HepG2 (cell line): ENCODE measurements around the gene LIMS2. TPM values are rescaled to one million over a fixed set of nuclear protein-coding genes. Genes with fewer than 3 reads are reported as not detected.

ENCODE experiments used
- ATAC-seq: fragments of 200-7000 bp; cut with Tn5 transposase; 3 replicates; pipeline ENCODE4 v1.9.1; 2020; ENCODE audit warnings: mild to moderate bottlenecking, moderate library complexity
- BruUV-seq: library from RNA; stranded (reverse); fragments of 400-500 nt; replicated peaks from 2 replicates; lab custom pipeline; 2021; lab: Mats Ljungman, UMichigan
- CTCF ChIA-PET: fragments of 300-600 bp; formaldehyde crosslinking; extraction: SDS; loops from one replicate; lab custom pipeline; 2021; ENCODE audit warnings: low total read pairs, inconsistent platforms, low intra/inter-chr PET ratio; lab: Yijun Ruan, JAX
- POLR2A ChIA-PET: fragments of 350-600 bp; sonication (Branson Sonifier 250); formaldehyde crosslinking; loops from one replicate; lab custom pipeline; 2020; ENCODE audit warnings: antibody characterized with exemption, inconsistent platforms; lab: Yijun Ruan, JAX
- DNase-seq: peaks from one replicate; pipeline ENCODE4 v3.0.0-alpha.2; 2015; ENCODE audit warnings: low spot score
- FAIRE-seq: peaks from 3 replicates; lab custom pipeline; 2011; peaks lifted over from hg19 to GRCh38; lab: Jason Lieb, UNC
- H2AFZ ChIP-seq: one replicate; pipeline ENCODE4 v1.6.1; 2011; ENCODE audit warnings: low read length, inconsistent platforms
- H3K27ac ChIP-seq: fragments of 300-600 bp; 3 replicates; pipeline ENCODE4 v1.8.0; 2011; ENCODE audit warnings: mixed run types, mild to moderate bottlenecking, mixed read lengths, low read length, inconsistent platforms; ENCODE audit not compliant: insufficient read depth; ENCODE audit errors: extremely low read length
- H3K27me3 ChIP-seq, 2 experiments: fragments of 200-600 bp in 1 of 2; 2 replicates in 1 of 2; 3 replicates in 1 of 2; pipeline versions ENCODE4 v1.6.0 to v1.8.0; 2011; ENCODE audit warnings: low read length in 2 of 2, mild to moderate bottlenecking in 2 of 2, moderate library complexity in 2 of 2, inconsistent platforms in 1 of 2; ENCODE audit not compliant: insufficient read depth in 2 of 2, control insufficient read depth in 1 of 2
- H3K36me3 ChIP-seq, 2 experiments: fragments of 200-600 bp in 1 of 2; replicated peaks in 1 of 2; 2 replicates in 1 of 2; 3 replicates in 1 of 2; pipeline versions ENCODE4 v1.5.1 to v1.8.0; 2011; ENCODE audit warnings: low read length in 2 of 2, inconsistent platforms in 1 of 2; ENCODE audit not compliant: insufficient read depth in 2 of 2, control insufficient read depth in 1 of 2
- H3K4me1 ChIP-seq: 2 replicates; pipeline ENCODE4 v1.5.1; 2012; ENCODE audit warnings: low read length, inconsistent platforms; ENCODE audit not compliant: insufficient read depth
- H3K4me2 ChIP-seq: 2 replicates; pipeline ENCODE4 v1.6.0; 2011; ENCODE audit warnings: low read depth, low read length, inconsistent platforms
- H3K4me3 ChIP-seq, 3 experiments: fragments of 200-600 bp in 1 of 3; sonication (generic), shearing (Covaris generic) in 1 of 3; replicated peaks in 1 of 3; 2 replicates each; pipeline ENCODE4 v1.5.1; 2011 to 2016; ENCODE audit warnings: low read length in 3 of 3, inconsistent platforms in 2 of 3, low read depth in 2 of 3, mild to moderate bottlenecking in 2 of 3, control low read depth in 1 of 3, mixed read lengths in 1 of 3; ENCODE audit not compliant: insufficient read depth in 1 of 3
- H3K79me2 ChIP-seq: one replicate; pipeline ENCODE4 v1.6.1; 2011; ENCODE audit warnings: low read length, inconsistent platforms; ENCODE audit not compliant: insufficient read depth
- H3K9ac ChIP-seq: 2 replicates; pipeline ENCODE4 v1.6.0; 2011; ENCODE audit warnings: mild to moderate bottlenecking, low read depth, low read length, inconsistent platforms; ENCODE audit not compliant: insufficient read depth
- H3K9me3 ChIP-seq: 2 replicates; pipeline ENCODE4 v1.5.1; 2012; ENCODE audit warnings: mild to moderate bottlenecking, low read length
- H4K20me1 ChIP-seq: 2 replicates; pipeline ENCODE4 v1.6.0; 2011; ENCODE audit warnings: inconsistent platforms, mild to moderate bottlenecking, low read length, moderate library complexity; ENCODE audit not compliant: insufficient read depth
- AFF4 ChIP-seq: sonication (generic); formaldehyde crosslinking; IDR thresholded peaks from 2 replicates; pipeline ENCODE4 v1.4.0; 2020; ENCODE audit warnings: missing genetic modification reagents
- CBFB ChIP-seq: sonication (generic); formaldehyde crosslinking; IDR thresholded peaks from 2 replicates; pipeline ENCODE4 v1.4.0; 2020; ENCODE audit warnings: missing genetic modification reagents
- MTERF4 ChIP-seq: sonication (generic); formaldehyde crosslinking; IDR thresholded peaks from 2 replicates; pipeline ENCODE4 v1.8.0; 2023; ENCODE audit warnings: mild to moderate bottlenecking, missing genetic modification reagents
- MYPOP ChIP-seq: sonication (generic); formaldehyde crosslinking; IDR thresholded peaks from 2 replicates; pipeline ENCODE4 v1.8.1; 2023; ENCODE audit warnings: mild to moderate bottlenecking, moderate library complexity, missing genetic modification reagents
- NR2F1 ChIP-seq, 2 experiments: fragments of 450-650 bp in 1 of 2; formaldehyde crosslinking in 1 of 2; IDR thresholded peaks; 2 replicates each; pipeline versions ENCODE4 v1.5.0 to v1.6.1; 2016 to 2020; ENCODE audit warnings: mild to moderate bottlenecking in 1 of 2, missing compliant biosample characterization in 1 of 2, missing genetic modification reagents in 1 of 2, moderate library complexity in 1 of 2
- PCBP2 ChIP-seq: fragments of 200-400 bp; formaldehyde crosslinking; optimal IDR thresholded peaks from 2 replicates; pipeline ENCODE3; 2018; ENCODE audit warnings: low read length, low read depth; ENCODE audit not compliant: poor library complexity, severe bottlenecking
- POGZ ChIP-seq: sonication (generic); formaldehyde crosslinking; IDR thresholded peaks from 2 replicates; pipeline ENCODE4 v1.4.0; 2020; ENCODE audit warnings: mild to moderate bottlenecking, missing genetic modification reagents
- RFX3 ChIP-seq: IDR thresholded peaks from 2 replicates; pipeline ENCODE4 v1.6.1; 2016; ENCODE audit warnings: missing biosample characterization, missing genetic modification reagents
- RXRA ChIP-seq: sonication (generic); formaldehyde crosslinking; IDR thresholded peaks from 2 replicates; pipeline ENCODE4 v1.5.1; 2020; ENCODE audit warnings: missing genetic modification reagents
- TSC22D2 ChIP-seq: sonication (generic); formaldehyde crosslinking; IDR thresholded peaks from 2 replicates; pipeline ENCODE4 v1.5.1; 2020; ENCODE audit warnings: missing genetic modification reagents, mild to moderate bottlenecking, borderline replicate concordance
- ZNF430 ChIP-seq: sonication (generic); formaldehyde crosslinking; IDR thresholded peaks from 2 replicates; pipeline ENCODE4 v1.9.0; 2021; ENCODE audit warnings: mild to moderate bottlenecking, missing genetic modification reagents
- ZNF724P ChIP-seq: sonication (generic); formaldehyde crosslinking; IDR thresholded peaks from 2 replicates; pipeline ENCODE4 v1.8.0; 2022; ENCODE audit warnings: missing genetic modification reagents, borderline replicate concordance
- ZNF772 ChIP-seq: sonication (generic); formaldehyde crosslinking; IDR thresholded peaks from 2 replicates; pipeline ENCODE4 v1.5.0; 2020; ENCODE audit warnings: mild to moderate bottlenecking, missing genetic modification reagents
- ZNF850 ChIP-seq: sonication (generic); formaldehyde crosslinking; conservative IDR thresholded peaks from 2 replicates; pipeline ENCODE4 v1.9.0; 2021; ENCODE audit warnings: mild to moderate bottlenecking, missing genetic modification reagents
- WGBS: methylation state at CpG from one replicate; pipeline ENCODE4 v1.1.6; 2017; ENCODE audit warnings: low lambda C conversion rate; 5-methylcytosine and 5-hydroxymethylcytosine counted together
- in situ Hi-C: cut with HindIII; loops from 2 replicates; pipeline ENCODE4 v1.10.0; 2017; ENCODE audit warnings: low pct_unique_long_range_greater_than_20kb; ENCODE audit not compliant: extremely low pct_ligation_motif_present
- intact Hi-C: fragments of 100-400 bp; cut with micrococcal nuclease; formaldehyde crosslinking; loops from one replicate; pipeline ENCODE4 v1.10.0; 2022; ENCODE audit not compliant: unreplicated experiment
- polyA plus RNA-seq, 8 experiments: library from polyadenylated mRNA; depleted of rRNA in 3 of 8; stranded (reverse) in 7 of 8; unstranded in 1 of 8; fragments of >200 nt; fragmentation: Illumina TruSeq in 4 of 8; extraction: Trizol in 4 of 8; gene quantifications; 2 replicates each; pipeline versions ENCODE4 v1.2.1 to v1.2.3, GENCODE V29; 2011 to 2016; ENCODE audit warnings: low read depth in 4 of 8, missing spikeins in 1 of 8, mixed read lengths in 1 of 8; ENCODE audit not compliant: insufficient read depth in 1 of 8
- total RNA-seq, 5 experiments: library from RNA; depleted of rRNA; stranded (reverse); fragments of >200 nt; fragmentation: Illumina TruSeq; extraction: Trizol; gene quantifications; 2 replicates each; pipeline ENCODE4 v1.2.3, GENCODE V29; 2016; ENCODE audit warnings: low read depth in 1 of 5
- TF ChIP-seq, protein P1 (sequence below): sonication (generic); formaldehyde crosslinking; IDR thresholded peaks from 2 replicates; pipeline ENCODE4 v1.5.1; 2020; ENCODE audit warnings: mild to moderate bottlenecking, moderate library complexity, missing genetic modification reagents

The LIMS2 gene
- total and polyA plus RNA-seq, 2 of the 13 experiments (the other 11 are each of a cell fraction or from before 2014, with no cell fraction given): 1.0 to 1.9 TPM

- H2AFZ ChIP-seq: no peak overlapping the region
- H3K9ac ChIP-seq: peak overlapping the region; percentile 14; the same call in 1 of the 2 replicates
- FAIRE-seq (peak; percentile 40), ATAC-seq (peak; percentile 9), DNase-seq (peak; percentile 36)
- no peaks in the 10 kb centered on the region for H3K79me2 ChIP-seq
- H3K27me3 ChIP-seq: peaks cover 10 to 75% of the 10 kb centered on the region in 2 experiments
- no peaks in the 10 kb centered on the region for H3K36me3 ChIP-seq
- no peak overlapping the region for H3K27ac ChIP-seq
- ChIA-PET CTCF (interaction anchor here (0.7 to 2.0 kb wide), 2 partner anchors 9 to 59 kb away, joined by 3 to 41 read pairs; no protein-coding TSS in a partner anchor), POLR2A (interaction anchor here (0.7 to 1.4 kb wide), 5 partner anchors 10 to 356 kb away, joined by 3 to 5 read pairs (median 3); partner anchors contain the start of genes ERCC3, IWS1 and SFT2D3)
- no peaks in the 10 kb centered on the region for H3K9me3 ChIP-seq
- H3K4me1 ChIP-seq: peaks cover 57% of the 10 kb centered on the region
- in situ Hi-C loops (no loop called here), intact Hi-C loops (no loop called here)
- BruUV-seq: no TSS peak
- H3K4me3 ChIP-seq: peak overlapping the region in 2 of 3 experiments; percentile 19 to 63; a peak in 3 of 6 replicates
- peak overlapping the region; percentile 74 for H3K4me2 ChIP-seq
- 1% methylated on average over 10 of the region's 17 CpGs for WGBS
- no peaks in the 10 kb centered on the region for H4K20me1 ChIP-seq
- TF ChIP-seq, protein P1, sequence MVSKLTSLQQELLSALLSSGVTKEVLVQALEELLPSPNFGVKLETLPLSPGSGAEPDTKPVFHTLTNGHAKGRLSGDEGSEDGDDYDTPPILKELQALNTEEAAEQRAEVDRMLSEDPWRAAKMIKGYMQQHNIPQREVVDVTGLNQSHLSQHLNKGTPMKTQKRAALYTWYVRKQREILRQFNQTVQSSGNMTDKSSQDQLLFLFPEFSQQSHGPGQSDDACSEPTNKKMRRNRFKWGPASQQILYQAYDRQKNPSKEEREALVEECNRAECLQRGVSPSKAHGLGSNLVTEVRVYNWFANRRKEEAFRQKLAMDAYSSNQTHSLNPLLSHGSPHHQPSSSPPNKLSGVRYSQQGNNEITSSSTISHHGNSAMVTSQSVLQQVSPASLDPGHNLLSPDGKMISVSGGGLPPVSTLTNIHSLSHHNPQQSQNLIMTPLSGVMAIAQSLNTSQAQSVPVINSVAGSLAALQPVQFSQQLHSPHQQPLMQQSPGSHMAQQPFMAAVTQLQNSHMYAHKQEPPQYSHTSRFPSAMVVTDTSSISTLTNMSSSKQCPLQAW: 0 out of 2 replicates have a peak, but pooled peaks have one; percentile 1
- TF ChIP-seq ZNF724P (CRISPR knock-in tag): no peak
- TF ChIP-seq MYPOP (CRISPR knock-in tag): 0 out of 2 replicates have a peak, but pooled peaks have one; percentile 11
- TF ChIP-seq RFX3 (CRISPR knock-in tag): no peak
- TF ChIP-seq TSC22D2 (CRISPR knock-in tag): 0 out of 2 replicates have a peak, but pooled peaks have one; percentile 1
- no peak for TF ChIP-seq NR2F1 (CRISPR knock-in tag; IDR thresholded peaks at IDR 0.05)
- TF ChIP-seq MTERF4 (CRISPR knock-in tag): 0 out of 2 replicates have a peak, but pooled peaks have one; percentile 44
- TF ChIP-seq CBFB (CRISPR knock-in tag): 0 out of 2 replicates have a peak, but pooled peaks have one; percentile 6
- peak; percentile 9 for TF ChIP-seq RXRA (CRISPR knock-in tag)
- TF ChIP-seq ZNF430 (CRISPR knock-in tag): 0 out of 2 replicates have a peak, but pooled peaks have one; percentile 42
- no peak for TF ChIP-seq POGZ (CRISPR knock-in tag)
- 0 out of 2 replicates have a peak, but pooled peaks have one; percentile 17 for TF ChIP-seq ZNF772 (CRISPR knock-in tag)
- TF ChIP-seq ZNF850 (CRISPR knock-in tag): 0 out of 2 replicates have a peak, but pooled peaks have one; percentile 7
- no peak for TF ChIP-seq AFF4 (CRISPR knock-in tag)
- no peak for TF ChIP-seq PCBP2
Measured at GRCh38 chr2:127650041-127650784, 25.1 kb downstream of the LIMS2 start.
